ENCODE results near the gene STIP1. TPM values are rescaled to one million over a fixed set of nuclear protein-coding genes. Genes with fewer than 3 reads are reported as not detected.
A peak's percentile ranks its signal among the peaks of the same experiment; 100 is the strongest.

The STIP1 gene
- total RNA-seq, 4 donors from 2014 or later, result 53.3 to 109 (median 79.8) TPM

GRCh38 chr11:64152841-64153691, 32.9 kb upstream of the STIP1 start:
- no peak overlapping the region for H3K27ac ChIP-seq
- H3K36me3 ChIP-seq, result peaks cover 0 to 9% (median 0%) of the 10 kb centered on the region in 3 donors
- TF ChIP-seq, protein P1, sequence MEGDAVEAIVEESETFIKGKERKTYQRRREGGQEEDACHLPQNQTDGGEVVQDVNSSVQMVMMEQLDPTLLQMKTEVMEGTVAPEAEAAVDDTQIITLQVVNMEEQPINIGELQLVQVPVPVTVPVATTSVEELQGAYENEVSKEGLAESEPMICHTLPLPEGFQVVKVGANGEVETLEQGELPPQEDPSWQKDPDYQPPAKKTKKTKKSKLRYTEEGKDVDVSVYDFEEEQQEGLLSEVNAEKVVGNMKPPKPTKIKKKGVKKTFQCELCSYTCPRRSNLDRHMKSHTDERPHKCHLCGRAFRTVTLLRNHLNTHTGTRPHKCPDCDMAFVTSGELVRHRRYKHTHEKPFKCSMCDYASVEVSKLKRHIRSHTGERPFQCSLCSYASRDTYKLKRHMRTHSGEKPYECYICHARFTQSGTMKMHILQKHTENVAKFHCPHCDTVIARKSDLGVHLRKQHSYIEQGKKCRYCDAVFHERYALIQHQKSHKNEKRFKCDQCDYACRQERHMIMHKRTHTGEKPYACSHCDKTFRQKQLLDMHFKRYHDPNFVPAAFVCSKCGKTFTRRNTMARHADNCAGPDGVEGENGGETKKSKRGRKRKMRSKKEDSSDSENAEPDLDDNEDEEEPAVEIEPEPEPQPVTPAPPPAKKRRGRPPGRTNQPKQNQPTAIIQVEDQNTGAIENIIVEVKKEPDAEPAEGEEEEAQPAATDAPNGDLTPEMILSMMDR (IDR thresholded peaks at IDR 0.05), result peak; percentile 97 to 100 (median 99)
- TF ChIP-seq EP300 (IDR thresholded peaks at IDR 0.05), result no peak
- peaks cover 0 to 22% (median 7%) of the 10 kb centered on the region in 4 donors for H3K4me1 ChIP-seq
- H3K9me3 ChIP-seq, result no peaks in the 10 kb centered on the region
- H3K27me3 ChIP-seq, result no peaks in the 10 kb centered on the region
- DNase-seq (ENCODE audit: low spot score in 2 of 2), result peak; percentile 27 to 52
- 18 to 21% methylated on average over 22 of the region's 23 CpGs for WGBS, 2 donors
- no peak overlapping the region for H3K4me3 ChIP-seq

- Histone ChIP-seq H3K9me3 (no peaks in the 10 kb centered on the region), H3K27me3 (no peaks in the 10 kb centered on the region), H3K4me1 (peaks cover 0 to 15% (median 1%) of the 10 kb centered on the region in 4 donors), H3K4me3 (no peak overlapping the region), H3K36me3 (peaks cover 0 to 9% (median 0%) of the 10 kb centered on the region in 3 donors), H3K27ac (no peak overlapping the region)
- no peak for DNase-seq (ENCODE audit: low spot score in 2 of 2)
- TF ChIP-seq EP300 (IDR thresholded peaks at IDR 0.05), result no peak
- TF ChIP-seq POLR2A (IDR thresholded peaks at IDR 0.05), result no peak
- TF ChIP-seq, protein P1 (IDR thresholded peaks at IDR 0.05), result no peak
- 37 to 45% methylated on average over 8 of the region's 8 CpGs for WGBS, 2 donors
These were observed 32.2 kb upstream of the STIP1 start for GRCh38 chr11:64153812-64154211.

- H3K27me3 ChIP-seq, result no peaks in the 10 kb centered on the region
- peaks cover 0 to 4% (median 0%) of the 10 kb centered on the region in 3 donors for H3K36me3 ChIP-seq
- no peak overlapping the region for H3K27ac ChIP-seq
- TF ChIP-seq, protein P1 (IDR thresholded peaks at IDR 0.05), result no peak
- TF ChIP-seq POLR2A (IDR thresholded peaks at IDR 0.05) (no peak), EP300 (IDR thresholded peaks at IDR 0.05) (no peak)
- 90 to 91% methylated on average over 7 to 14 of the region's 14 CpGs for WGBS, 2 donors
- no peak for DNase-seq (ENCODE audit: low spot score in 2 of 2)
- no peak overlapping the region for H3K4me3 ChIP-seq
- peaks cover 0 to 8% (median 0%) of the 10 kb centered on the region in 4 donors for H3K4me1 ChIP-seq
- no peaks in the 10 kb centered on the region for H3K9me3 ChIP-seq
These were observed 29.5 kb upstream of the STIP1 start for GRCh38 chr11:64156235-64157011.

DNA sequence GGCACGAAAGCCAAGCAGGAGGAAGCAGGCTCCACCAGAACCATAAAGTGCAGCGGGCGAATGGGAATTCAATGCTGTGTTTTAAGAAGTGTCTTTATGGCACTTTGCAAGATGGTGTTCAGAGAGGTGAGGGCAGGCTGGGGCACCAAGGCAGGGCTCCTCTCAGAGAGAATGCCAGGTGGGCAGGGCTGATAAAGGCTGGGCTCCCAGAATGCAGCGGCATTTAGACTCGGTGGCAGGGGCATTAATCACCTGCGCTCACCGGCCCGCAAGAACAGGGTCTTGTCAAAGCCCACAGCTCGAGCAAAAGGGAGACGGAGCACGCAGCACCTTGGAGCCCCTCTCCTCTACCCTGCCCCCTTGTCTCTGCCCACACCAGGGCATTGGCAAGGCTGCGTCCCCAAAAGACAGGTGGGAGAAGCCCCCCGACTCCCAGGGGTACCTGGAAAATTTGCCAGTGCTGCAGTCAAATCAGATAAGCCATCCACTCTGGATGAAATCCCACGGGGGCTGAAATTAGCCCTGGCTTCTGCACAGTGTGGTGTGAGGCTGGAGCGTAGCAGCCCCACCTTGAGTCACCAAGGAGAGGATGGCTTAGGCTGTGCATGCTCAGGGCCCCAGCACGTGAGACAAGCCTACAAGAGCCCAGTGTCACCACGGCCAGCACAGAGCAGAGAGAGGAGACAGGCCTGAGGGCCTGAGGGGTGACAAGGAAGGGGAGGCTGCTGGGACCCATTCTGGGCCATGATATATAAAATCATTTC, 28.2 kb upstream of the STIP1 start:
- Histone ChIP-seq H3K36me3 (peaks cover 0 to 4% (median 0%) of the 10 kb centered on the region in 3 donors), H3K9me3 (no peaks in the 10 kb centered on the region), H3K27ac (no peak overlapping the region), H3K4me3 (no peak overlapping the region), H3K27me3 (no peaks in the 10 kb centered on the region), H3K4me1 (peaks cover 0 to 5% (median 0%) of the 10 kb centered on the region in 4 donors)
- no peak for TF ChIP-seq EP300 (IDR thresholded peaks at IDR 0.05)
- TF ChIP-seq POLR2A (IDR thresholded peaks at IDR 0.05), result no peak
- TF ChIP-seq, protein P1 (IDR thresholded peaks at IDR 0.05), result no peak
- no peak for DNase-seq (ENCODE audit: low spot score in 2 of 2)
- WGBS, 2 donors, result 88 to 92% methylated on average over 17 of the region's 17 CpGs

Data from tibial nerve (tissue), 4 donors.